Testis (tissue), 2 donors: ENCODE data around the gene WDR73.

Source experiments
- POLR2A ChIP-seq: fragments of 450-650 bp; IDR thresholded peaks from one replicate; pipeline ENCODE4 v1.6.1; 2017; ENCODE audit warnings: antibody characterized with exemption, mild to moderate bottlenecking, moderate library complexity
- TF ChIP-seq, protein P1 (sequence below), 3 experiments: fragments of 450-650 bp in 2 of 3; fragments of 200-600 bp in 1 of 3; sonication (generic) in 1 of 3; IDR thresholded peaks; one replicate each; pipeline ENCODE4 v1.5.1; 2016 to 2019; ENCODE audit warnings: antibody characterized with exemption in 3 of 3, mild to moderate bottlenecking in 2 of 3, moderate library complexity in 1 of 3

DNA sequence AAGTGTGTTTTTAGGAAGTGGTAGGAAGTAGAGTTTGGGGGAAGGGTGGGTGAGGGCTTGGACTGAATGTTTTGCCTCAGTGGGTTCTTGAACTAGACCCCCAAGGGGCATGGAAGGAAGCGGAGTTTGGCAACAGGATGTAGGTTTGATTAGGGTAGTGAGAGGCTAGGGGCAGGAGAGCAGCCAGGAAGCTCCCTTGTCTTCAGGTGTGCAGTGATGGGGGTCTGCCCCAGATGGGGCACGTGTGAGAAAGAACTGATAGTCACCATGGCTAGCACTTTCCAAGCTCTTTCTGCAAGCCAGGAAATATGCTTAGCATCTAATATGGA is 48.6 kb downstream of the WDR73 start:
- TF ChIP-seq, protein P1, sequence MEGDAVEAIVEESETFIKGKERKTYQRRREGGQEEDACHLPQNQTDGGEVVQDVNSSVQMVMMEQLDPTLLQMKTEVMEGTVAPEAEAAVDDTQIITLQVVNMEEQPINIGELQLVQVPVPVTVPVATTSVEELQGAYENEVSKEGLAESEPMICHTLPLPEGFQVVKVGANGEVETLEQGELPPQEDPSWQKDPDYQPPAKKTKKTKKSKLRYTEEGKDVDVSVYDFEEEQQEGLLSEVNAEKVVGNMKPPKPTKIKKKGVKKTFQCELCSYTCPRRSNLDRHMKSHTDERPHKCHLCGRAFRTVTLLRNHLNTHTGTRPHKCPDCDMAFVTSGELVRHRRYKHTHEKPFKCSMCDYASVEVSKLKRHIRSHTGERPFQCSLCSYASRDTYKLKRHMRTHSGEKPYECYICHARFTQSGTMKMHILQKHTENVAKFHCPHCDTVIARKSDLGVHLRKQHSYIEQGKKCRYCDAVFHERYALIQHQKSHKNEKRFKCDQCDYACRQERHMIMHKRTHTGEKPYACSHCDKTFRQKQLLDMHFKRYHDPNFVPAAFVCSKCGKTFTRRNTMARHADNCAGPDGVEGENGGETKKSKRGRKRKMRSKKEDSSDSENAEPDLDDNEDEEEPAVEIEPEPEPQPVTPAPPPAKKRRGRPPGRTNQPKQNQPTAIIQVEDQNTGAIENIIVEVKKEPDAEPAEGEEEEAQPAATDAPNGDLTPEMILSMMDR (IDR thresholded peaks at IDR 0.05): no peak
- TF ChIP-seq POLR2A: no peak
